ENCODE measurements around the gene PARK7. TPM values are rescaled to one million over a fixed set of nuclear protein-coding genes. Genes with fewer than 3 reads are reported as not detected.

PARK7 gene
- total RNA-seq, 4 donors from 2014 or later = 291 to 370 (median 332) TPM

GRCh38 chr1:8025061-8025670 lies 63.7 kb downstream of the PARK7 start:
- in situ Hi-C loops (cut with MboI; ENCODE audit: low sequenced_read_pairs in 4 of 4) (no loop called here), intact Hi-C loops (cut with DNase I; ENCODE audit: low total_unique reads) (loop anchor here (5.0 kb wide), 1 partner anchor 192 kb away; no protein-coding TSS in a partner anchor)
- Histone ChIP-seq H3K27ac (peak overlapping the region; percentile 83 to 98 (median 90)), H3K27me3 (no peaks in the 10 kb centered on the region), H3K4me3 (peak overlapping the region; percentile 67 to 96 (median 81)), H3K36me3 (peaks cover 0 to 9% of the 10 kb centered on the region in 2 donors), H3K9me3 (no peaks in the 10 kb centered on the region), H3K4me1 (peaks cover 51 to 61% of the 10 kb centered on the region in 2 donors)
- TF ChIP-seq CTCF (IDR thresholded peaks at IDR 0.05 in 4 of 5, conservative IDR thresholded peaks at IDR 0.05 in 1 of 5) = no peak
- no peak for TF ChIP-seq POLR2A (IDR thresholded peaks at IDR 0.05)
- DNase-seq (no peak), ATAC-seq (no peak)

DNA sequence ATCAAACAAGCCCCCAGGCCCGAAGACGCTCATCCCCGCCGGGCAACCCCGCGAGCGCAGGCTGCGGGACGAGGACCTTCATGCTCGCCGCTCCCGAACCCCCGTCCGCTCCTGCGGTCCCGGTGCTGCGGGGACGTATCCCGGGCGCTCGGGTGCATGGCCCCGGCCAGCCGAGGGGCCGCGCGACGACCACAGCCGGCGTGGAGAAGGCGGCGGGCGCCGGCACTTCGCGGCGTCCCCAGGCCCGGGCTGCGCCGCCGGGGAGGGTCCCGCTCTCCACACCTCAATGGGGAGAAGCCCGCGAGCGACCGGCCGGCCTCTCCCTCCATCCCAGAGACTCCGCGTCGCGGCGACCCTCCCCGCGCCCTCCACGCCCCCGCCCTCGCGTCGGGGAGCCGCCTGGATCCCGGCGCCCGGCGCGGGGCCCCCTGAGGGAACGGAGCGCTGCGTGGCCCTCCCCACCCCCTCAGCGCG lies 64.2 kb downstream of the PARK7 start:
- H3K4me1 ChIP-seq = peaks cover 48 to 56% of the 10 kb centered on the region in 2 donors
- peak in 1 of 2 donors; percentile 9 for ATAC-seq
- peak overlapping the region; percentile 67 to 96 (median 81) for H3K4me3 ChIP-seq
- peaks cover 0 to 8% of the 10 kb centered on the region in 2 donors for H3K36me3 ChIP-seq
- intact Hi-C loops (cut with DNase I; ENCODE audit: low total_unique reads) = loop anchor here (2.0 to 5.0 kb wide), 4 partner anchors 21 to 233 kb away; no protein-coding TSS in a partner anchor
- TF ChIP-seq CTCF (IDR thresholded peaks at IDR 0.05 in 4 of 5, conservative IDR thresholded peaks at IDR 0.05 in 1 of 5) (no peak), POLR2A (IDR thresholded peaks at IDR 0.05) (no peak)
- no peak for DNase-seq
- no peaks in the 10 kb centered on the region for H3K9me3 ChIP-seq
- H3K27ac ChIP-seq = peak overlapping the region; percentile 83 to 98 (median 90)
- in situ Hi-C loops (cut with MboI; ENCODE audit: low sequenced_read_pairs in 4 of 4) = no loop called here
- H3K27me3 ChIP-seq = no peaks in the 10 kb centered on the region

DNA sequence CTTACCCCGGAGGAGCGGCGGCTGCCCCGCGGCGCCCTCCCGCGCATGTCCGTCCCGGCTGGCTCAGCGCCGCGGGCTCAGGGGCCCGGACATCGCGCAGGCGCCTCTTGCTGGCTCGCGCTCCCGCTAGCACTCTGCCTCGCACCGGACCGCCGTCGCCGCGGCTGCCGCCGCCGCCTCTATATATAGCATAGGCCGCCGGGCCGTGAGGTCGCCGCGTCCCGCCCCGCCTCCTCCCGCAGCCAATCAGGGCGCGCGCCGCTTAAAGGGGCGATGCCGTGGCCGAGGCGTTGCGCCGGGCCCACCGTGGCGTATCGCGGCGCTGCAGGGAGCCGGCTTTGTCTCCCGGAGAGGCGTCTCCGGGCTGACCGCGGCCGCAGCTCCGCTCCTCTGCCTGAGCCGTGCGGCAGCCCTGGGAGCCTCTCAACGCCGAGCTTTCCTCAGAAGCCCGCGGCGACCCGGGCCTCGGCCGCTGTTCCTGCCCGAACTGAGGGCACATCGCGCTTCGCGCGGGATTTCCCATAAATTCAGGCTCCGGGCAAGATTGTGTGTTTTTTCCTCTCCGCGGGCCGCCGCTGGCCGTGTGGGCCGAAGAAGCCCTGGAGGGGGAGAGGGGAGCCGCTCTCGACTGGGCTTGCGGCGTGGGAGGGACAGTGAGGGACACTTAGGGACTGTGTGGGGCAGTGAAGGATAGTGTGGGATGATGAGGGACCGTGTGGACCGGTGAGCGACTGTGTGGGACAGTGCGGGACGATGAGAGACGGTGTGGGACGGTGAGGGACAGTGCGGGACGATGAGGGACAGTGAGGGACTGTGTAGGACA lies 64.9 kb downstream of the PARK7 start, which contains the start of gene ERRFI1:
Gene ERRFI1, minus strand, starts transcription at position 157 of the 823 bp plus-strand sequence. CDS start 10,690 bp downstream, outside the sequence.
- Histone ChIP-seq H3K27ac (peak within 1 kb of the TSS; percentile 87 to 98 (median 94)), H3K27me3 (no peaks in the 10 kb centered on the region), H3K36me3 (peaks cover 0 to 2% of the 10 kb centered on the region in 2 donors), H3K4me3 (peak within 1 kb of the TSS; percentile 77 to 96 (median 83)), H3K9me3 (no peaks in the 10 kb centered on the region), H3K4me1 (peaks cover 41 to 49% of the 10 kb centered on the region in 2 donors)
- DNase-seq (peak; percentile 89 to 95), ATAC-seq (peak; percentile 81 to 84)
- peak; percentile 99 to 100 for TF ChIP-seq POLR2A (IDR thresholded peaks at IDR 0.05)
- peak in 3 of 5 experiments; percentile 5 to 17 (median 9) for TF ChIP-seq CTCF (IDR thresholded peaks at IDR 0.05 in 4 of 5, conservative IDR thresholded peaks at IDR 0.05 in 1 of 5)
- in situ Hi-C loops (cut with MboI; ENCODE audit: low sequenced_read_pairs in 4 of 4) (no loop called here), intact Hi-C loops (cut with DNase I; ENCODE audit: low total_unique reads) (loop anchor here (2.0 to 5.0 kb wide), 4 partner anchors 22 to 232 kb away; no protein-coding TSS in a partner anchor)

GRCh38 chr1:8026976-8027747 lies 65.7 kb downstream of the PARK7 start:
- peak overlapping the region; percentile 77 to 96 (median 83) for H3K4me3 ChIP-seq
- peaks cover 34 to 41% of the 10 kb centered on the region in 2 donors for H3K4me1 ChIP-seq
- ATAC-seq (no peak), DNase-seq (peak in 1 of 2 donors; percentile 42)
- H3K36me3 ChIP-seq = no peaks in the 10 kb centered on the region
- no peak for TF ChIP-seq CTCF (IDR thresholded peaks at IDR 0.05 in 4 of 5, conservative IDR thresholded peaks at IDR 0.05 in 1 of 5)
- in situ Hi-C loops (cut with MboI; ENCODE audit: low sequenced_read_pairs in 4 of 4) = no loop called here
- peak overlapping the region; percentile 87 to 98 (median 94) for H3K27ac ChIP-seq
- intact Hi-C loops (cut with DNase I; ENCODE audit: low total_unique reads) = loop anchor here (2.0 to 5.0 kb wide), 4 partner anchors 22 to 232 kb away; no protein-coding TSS in a partner anchor
- no peaks in the 10 kb centered on the region for H3K9me3 ChIP-seq
- no peaks in the 10 kb centered on the region for H3K27me3 ChIP-seq

Measured in gastrocnemius medialis (tissue), 4 donors.